Caki2 (cell line): ENCODE results near the gene GSTM3. TPM values are rescaled to one million over a fixed set of nuclear protein-coding genes. Genes with fewer than 3 reads are reported as not detected.
"Not testable (repeated sequence)": the region's sequence is repeated elsewhere in the genome, so short reads cannot be mapped to it uniquely, and the experiment has no call there.

Source experiments
- DNase-seq: peaks from one replicate; pipeline ENCODE4 v3.0.0-alpha.2; 2015; ENCODE audit warnings: low read depth
- in situ Hi-C: cut with HindIII; loops from 2 replicates; pipeline ENCODE4 v1.10.0; 2016; ENCODE audit warnings: low sequenced_read_pairs, low pct_unique_long_range_greater_than_20kb, mixed read lengths
- total RNA-seq: library from RNA; depleted of rRNA; stranded (reverse); fragments of >200 nt; shearing (Covaris generic); gene quantifications from 2 replicates; pipeline ENCODE4 v1.2.3, GENCODE V29; 2014; ENCODE audit warnings: low replicate concordance

The GSTM3 gene
- total RNA-seq, 1 experiment from 2014 or later, result 119 TPM

DNA sequence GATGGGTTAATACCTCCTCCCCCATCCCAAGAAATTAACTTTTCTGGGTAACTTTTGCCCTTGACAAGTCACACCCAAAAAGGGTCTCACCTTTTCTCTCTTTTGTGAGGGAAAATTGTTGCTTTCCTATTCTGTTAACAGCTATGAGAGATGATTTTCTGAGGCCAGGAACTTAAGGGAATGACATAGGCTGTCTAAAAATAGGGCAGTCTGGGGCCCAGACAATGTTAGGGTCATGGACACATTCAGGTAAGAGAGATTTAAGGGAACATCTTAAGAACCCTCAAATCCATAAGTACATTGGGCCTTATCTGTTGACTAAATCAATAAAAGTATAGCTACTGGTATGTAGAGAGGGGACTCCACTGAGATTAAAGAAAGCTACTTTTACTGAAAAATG, 8.4 kb upstream of the GSTM3 start:
- DNase-seq, result no peak
- in situ Hi-C loops, result no loop called here

DNA sequence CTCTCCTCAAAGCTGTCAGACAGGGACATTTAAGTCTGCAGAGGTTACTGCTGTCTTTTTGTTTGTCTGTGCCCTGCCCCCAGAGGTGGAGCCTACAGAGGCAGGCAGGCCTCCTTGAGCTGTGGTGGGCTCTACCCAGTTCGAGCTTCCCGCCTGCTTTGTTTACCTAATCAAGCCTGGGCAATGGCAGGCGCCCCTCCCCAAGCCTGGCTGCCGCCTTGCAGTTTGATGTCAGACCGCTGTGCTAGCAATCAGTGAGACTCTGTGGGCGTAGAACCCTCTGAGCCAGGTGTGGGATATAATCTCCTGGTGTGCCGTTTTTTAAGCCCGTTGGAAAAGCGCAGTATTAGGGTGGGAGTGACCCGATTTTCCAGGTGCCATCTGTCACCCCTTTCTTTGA, 7.5 kb upstream of the GSTM3 start:
- in situ Hi-C loops, DNase-seq: not testable (repeated sequence)

DNA sequence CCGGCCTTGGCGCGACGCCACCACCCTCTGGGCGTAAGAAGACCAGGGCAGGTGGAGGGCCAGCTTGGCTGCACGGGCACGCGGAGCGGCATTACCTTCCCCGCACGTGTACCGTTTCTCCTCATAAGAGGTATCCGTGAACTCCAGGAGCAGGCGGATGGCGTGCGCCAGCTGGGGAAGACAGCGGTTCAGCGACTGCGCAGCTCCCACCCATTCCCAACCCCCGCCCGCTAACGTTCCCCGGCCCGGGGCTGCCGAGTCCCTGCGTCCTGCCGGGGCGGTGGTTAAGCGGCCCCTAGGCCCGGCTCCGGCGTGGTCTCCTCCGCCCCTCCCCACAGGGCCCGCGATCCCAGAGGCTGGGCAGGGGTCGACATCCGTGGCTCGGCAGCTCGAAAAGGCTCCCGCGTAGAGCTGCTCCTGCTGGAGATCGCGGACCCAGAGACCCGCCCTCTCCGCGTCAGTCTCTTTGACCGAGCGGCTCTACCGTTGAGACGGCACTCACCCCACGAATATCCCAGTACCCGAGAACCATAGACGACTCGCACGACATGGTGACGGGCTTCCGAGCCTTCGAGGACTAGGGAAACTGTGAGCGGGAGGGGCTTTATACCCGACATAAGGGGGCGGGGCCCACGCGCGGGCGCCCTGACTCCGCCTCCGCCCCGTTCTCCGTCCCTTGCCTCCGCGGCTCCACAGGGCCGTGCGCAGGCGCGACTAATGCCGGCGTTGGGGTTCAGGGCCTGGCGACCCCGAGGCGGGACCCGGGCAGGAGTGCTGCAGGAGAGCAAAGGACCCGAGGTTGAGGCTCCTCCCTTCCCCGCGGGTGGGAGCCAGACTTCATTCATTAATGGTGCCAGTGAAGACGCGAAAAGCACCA, 862 bp downstream of the GSTM3 start:
- in situ Hi-C loops, result no loop called here
- DNase-seq, result peak; percentile 65

DNA sequence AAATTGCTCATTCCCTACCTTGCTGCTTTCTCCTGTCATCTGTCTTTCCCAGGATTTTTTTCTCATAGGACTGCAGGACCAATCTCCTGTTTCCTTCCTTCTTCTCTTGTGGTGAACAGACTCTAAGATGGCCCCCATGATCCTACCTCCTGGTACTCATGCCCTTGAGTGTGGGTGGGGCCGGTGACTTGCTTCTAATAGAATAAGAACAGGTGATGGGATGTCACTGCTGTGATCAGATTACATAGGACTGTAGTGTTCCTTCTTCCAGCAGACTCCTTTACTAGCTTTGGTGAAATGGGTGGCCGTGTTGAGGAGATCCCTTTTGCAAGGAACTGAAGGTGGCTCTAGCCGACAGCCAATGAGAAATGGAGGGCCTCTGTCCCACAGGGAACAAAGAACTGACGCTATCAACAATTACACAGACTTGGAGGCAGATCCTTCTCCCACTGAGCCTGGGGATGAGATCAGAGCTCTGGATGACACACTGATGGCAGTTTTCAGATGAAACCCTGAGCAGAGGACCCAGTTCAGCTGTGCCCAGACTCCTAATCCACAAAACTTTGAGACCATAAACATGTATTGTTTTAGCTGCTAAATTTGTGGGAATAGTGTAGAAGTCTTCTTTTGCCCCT, 7.5 kb downstream of the GSTM3 start:
- no peak for DNase-seq
- in situ Hi-C loops, result no loop called here

DNA sequence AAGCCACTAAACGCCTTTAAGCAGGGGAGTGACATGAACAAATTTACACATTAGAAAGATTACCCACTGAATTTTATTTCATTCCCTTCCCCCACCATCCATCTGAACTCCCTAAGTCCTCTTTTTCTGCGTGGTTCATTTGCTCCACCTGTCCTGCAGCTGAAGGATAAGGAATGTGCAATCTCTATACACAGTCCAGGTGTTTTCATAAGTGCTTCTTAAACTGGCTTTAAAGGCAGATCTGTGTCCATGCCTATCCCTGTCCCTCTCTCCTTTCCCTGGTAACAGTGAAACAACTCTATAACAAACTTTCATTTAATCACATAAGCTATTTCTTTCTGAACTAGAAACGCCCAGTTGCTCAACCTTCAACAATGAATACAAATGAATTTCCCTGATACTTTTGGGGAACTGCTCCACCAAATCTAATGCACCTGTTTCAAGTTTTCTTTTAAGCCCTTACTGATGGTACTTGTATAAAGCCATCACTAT, 8.4 kb downstream of the GSTM3 start:
- in situ Hi-C loops, result no loop called here
- DNase-seq, result no peak

DNA sequence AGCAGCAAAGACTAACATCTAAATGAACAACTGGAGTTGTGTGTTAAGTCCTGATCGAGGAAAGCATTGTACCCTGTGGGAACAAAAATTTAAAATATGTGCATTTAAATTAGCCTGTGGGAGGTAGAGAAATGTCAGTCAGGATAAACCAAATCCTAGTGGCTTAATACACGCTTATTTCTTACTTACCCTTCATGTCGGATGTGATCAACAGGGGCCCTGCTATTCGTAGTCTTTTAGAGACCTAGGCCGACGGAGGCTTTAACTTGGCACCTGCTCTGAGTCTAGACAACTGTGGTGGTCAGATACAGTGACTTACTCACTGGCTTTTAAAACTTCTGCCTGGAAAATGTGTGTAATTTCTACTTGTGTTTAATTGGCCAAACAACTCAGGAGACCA, 10.2 kb downstream of the GSTM3 start:
- no peak for DNase-seq
- in situ Hi-C loops, result no loop called here

DNA sequence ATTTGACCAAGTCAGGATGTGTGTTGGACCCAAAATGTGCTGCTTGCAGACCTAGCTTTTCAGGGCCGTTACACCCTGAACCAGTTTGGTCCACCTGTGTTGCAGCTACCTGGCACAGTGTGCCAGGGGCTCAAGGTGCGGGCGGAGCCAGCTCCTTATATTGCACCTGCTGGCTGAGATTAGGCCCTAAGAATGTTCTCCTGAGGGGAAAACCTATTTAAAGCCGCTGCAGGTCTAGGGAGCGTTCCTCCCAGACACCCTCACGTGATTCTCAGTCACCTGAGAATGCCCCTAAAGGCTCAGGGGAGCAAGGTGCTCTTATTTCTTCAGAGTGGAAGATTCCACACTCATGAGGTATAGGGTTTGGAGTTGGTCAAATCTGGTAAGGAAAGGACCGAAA, 12.0 kb downstream of the GSTM3 start:
- no peak for DNase-seq
- in situ Hi-C loops, result no loop called here

DNA sequence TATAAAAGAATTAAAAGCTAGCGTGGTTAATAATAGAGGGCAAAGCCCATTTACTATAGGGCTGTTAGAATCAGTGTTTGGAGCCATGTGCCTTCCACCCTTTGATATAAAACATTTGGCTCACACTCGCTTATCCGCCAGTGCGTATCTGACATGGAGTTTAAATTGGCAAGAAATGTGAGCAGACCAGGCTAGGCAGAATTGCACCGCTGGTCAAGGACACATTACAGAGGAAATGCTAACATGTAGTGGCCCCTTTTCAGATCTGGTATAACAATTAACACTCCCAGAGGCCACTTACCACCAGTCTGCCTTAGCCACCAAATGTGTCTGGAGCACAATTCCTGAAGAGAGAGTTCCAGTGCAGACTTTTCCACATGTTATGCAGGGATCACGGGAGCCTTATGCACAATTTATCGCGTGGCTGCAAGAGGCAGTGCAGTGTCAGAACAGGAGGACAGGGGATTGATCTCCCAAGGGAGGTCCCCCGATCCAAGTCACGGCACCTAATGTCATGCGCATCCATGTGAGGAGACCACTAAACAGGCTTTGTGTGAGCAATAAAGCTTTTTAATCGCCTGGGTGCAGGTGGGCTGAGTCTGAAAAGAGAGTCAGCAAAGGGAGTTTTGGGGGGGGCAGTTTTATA, 14.0 kb downstream of the GSTM3 start:
- in situ Hi-C loops, result no loop called here
- DNase-seq, result no peak

DNA sequence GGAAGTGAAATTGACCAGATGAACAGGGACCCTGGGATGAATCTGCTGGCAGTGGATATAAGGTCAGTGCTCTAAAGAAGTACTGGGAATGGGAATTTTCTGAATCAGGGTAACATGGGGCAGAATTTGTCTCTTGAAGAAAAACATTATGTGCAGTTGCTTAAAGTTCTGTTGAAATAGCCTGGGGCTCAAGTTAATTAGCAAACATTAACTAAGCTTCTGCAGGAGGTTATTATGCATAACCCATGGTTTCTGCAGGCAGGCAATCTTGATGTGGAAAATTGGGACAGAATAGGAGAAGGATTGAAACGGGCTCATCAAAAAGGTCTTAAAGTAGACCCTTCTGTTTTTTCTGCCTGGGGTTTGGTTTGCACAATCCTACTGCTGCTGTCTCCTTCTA, 14.8 kb downstream of the GSTM3 start:
- no peak for DNase-seq
- in situ Hi-C loops, result no loop called here

DNA sequence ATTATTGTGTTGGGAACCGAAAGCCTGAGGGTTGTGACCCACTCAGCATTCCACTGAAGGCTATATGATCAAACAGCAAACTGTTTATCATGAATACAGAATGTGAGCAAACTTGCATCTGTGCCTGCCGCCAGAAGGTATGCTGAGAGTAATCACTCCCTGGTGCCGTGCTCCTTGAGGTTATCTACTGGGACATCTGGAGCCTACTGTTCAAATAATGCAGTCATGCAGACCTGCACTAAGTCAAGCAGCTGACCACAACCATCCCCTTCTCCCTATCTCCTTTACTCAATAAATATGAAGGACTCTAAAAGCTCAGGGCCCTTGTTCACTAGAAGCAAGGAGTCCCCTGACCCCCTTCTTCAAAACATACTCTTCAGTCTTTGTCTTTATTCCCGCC, 15.3 kb downstream of the GSTM3 start:
- in situ Hi-C loops, result no loop called here
- no peak for DNase-seq

DNA sequence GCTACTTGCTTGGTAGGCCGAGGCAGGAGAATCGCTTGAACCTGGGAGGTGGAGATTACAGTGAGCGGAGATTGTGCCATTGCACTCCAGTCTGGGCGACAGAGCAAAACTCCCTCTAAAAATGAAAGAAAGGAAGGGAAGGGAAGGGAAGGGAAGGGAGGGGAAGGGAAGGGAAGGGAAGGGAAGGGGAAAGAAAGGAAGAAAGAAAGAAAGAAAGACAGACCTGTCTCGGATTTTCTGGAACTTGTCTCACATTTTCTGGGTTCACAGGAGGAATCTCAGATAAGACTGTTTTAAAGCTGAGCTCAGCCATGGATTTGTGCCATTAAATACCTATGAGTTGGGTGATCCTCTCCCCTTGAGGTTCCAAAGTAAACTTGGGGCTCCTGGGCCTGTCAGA, 15.9 kb downstream of the GSTM3 start:
- in situ Hi-C loops, result no loop called here
- DNase-seq, result no peak

DNA sequence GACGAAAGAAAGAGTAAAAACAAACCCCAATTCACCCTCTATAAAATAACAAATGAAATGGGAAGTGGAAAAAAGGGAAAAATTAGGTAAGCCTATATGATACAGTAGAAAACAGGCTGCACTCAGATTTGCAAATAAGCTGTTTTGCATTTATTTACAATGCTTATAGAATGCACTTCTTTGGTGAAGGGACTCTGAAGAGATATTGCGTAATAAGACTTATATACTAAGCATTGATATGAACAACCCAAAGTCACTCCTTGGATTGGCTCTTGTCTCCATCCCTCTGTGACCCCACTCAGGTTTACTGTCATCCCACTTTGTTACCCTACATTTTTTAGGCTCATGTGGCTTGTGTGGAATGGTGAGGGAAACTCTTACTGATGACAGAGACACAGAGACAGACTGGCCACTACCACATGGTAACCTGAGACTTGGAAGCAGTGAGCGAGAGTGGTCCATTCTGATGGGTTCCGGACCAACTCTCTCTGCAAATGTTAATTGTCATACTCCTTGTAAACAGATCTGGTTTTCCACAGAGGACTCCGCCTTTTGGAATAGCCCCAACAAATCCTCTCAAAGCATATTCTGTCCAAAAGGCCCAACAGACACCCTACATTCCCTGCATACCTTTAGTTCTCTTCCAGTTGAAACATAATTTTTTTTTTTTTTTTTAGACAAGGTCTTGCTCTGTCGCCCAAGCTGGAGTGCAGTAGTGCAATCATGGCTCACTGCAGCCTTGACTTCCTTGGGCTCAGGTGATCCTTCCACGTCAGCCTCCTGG, 17.7 kb downstream of the GSTM3 start:
- peak; percentile 70 for DNase-seq
- in situ Hi-C loops, result no loop called here

DNA sequence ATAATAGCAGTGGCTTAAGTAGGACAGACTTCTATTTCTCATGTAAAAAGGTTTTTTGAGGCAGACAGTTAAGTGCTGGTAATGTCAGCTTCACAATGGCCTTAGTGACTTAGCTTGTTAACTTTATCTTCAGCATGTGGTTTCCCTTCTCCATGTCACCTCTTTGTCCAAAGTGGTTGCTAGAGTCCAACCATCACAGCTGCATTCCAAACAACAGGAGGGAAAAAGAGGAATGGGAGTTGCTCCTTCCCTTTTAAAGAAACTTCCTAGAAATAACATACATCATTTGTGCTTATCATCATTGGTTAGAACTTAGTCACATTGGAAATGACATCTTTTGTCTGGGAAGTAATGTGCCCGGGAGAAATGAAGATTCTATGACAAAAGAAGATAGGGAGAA, 18.9 kb downstream of the GSTM3 start:
- no peak for DNase-seq
- in situ Hi-C loops, result no loop called here

DNA sequence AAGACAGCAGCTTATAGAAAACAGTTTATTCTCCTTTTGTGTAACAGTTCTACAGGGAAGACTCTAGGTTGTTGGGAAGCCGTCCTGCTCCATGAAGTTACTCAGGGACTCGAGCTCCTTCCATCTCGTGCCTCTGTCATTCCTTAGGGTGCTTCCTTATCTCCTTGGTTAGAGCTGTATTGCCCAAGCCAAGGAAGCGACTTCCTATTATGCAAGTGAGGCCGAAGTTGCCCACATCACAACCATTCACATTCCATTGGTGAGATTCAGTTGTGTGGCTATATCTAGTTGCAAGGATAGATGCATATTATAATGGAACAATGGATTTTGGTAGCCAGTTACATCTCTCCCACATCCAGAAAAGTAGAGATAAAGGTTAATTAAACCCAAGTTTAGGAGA, 19.8 kb downstream of the GSTM3 start:
- DNase-seq, result no peak
- in situ Hi-C loops, result no loop called here

DNA sequence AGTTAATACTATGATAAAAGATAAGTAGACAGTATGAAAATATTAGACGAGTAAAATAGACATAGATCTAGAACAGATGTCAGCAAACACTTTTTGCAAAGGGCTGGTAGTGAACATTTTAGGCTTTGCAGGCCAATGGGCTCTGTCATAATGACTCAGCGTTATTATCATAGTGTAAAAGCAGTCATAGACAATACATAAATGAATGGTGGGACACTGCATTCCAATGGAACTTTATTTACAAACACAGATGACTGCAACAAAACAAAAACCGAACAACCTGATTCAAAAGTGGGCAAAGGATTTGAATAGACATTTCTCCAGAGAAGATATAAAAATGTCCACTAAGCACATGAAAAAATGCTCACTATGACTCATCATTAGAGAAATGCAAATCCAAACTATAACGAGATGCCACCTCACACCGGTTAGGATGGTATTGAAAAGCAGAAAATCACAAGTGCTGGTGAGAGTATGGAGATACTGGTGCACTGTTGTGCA, 21.5 kb downstream of the GSTM3 start:
- in situ Hi-C loops, result no loop called here

DNA sequence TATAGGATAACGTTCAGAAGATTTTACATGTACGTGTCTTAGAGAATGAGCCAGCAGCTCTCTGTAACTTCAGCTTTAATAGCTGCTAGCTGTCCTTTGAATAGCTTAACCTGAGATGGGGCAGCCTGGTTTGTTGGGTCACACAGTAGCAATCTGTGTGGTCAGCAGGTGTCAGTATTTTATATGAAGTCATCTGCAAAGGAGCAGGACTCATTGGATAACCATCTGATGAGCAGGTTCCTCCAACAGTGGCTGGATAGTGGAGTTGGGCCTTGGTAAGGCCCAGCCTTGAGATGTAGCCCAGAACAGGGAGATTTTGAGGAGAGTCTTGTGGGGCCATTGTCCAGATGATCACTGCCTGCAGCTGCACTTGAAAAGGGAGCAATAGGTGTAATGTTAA, 22.3 kb downstream of the GSTM3 start:
- in situ Hi-C loops, result no loop called here
- peak; percentile 22 for DNase-seq

More for the DNA sequence above, 21.5 kb downstream of the GSTM3 start:
- no peak for DNase-seq

DNA sequence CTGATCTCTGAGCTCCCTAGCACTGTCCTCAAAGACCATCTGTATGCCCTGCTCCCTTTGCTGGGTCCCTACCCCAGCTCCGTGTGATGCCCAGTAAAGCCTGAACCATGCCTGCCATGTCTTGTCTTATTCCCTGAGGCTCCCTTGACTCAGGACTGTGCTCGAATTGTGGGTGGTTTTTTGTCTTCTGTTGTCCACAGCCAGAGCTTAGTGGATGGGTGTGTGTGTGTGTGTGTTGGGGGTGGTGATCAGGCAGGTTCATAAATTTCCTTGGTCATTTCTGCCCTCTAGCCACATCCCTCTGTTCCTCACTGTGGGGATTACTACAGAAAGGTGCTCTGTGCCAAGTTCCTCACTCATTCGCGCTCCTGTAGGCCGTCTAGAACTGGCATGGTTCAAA, 23.1 kb downstream of the GSTM3 start:
- no peak for DNase-seq
- in situ Hi-C loops, result no loop called here

DNA sequence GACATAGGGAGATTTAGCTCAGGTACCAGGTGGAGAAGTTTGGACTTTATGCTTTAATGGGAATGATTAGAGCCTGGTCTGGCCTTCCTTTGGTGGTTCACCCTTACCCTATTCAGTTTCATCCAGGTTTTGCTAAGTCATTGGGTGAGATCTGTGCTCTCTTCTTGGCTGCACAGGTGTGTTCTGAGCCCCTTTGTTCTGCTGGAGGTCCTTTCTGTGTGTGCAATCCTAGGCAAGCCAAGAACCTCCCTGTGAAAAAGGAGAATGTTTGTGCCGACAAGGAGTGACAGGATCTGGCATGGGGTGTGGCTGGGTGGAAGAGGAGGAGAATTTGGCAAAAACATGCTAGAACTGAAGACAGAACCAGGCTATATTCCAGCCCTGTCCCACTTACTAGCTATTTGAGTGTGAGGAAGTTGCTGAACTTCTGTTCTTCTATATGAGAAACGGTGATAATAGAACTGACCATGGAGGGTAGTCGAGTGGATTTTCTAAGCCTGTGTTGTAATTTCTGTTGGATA, 24.2 kb downstream of the GSTM3 start:
- in situ Hi-C loops, result no loop called here
- DNase-seq, result no peak
